Caco-2 (cell line): ENCODE data around the gene CRYBA4. TPM values are rescaled to one million over a fixed set of nuclear protein-coding genes. Genes with fewer than 3 reads are reported as not detected.

ENCODE experiments used
- BruUV-seq: library from RNA; stranded (reverse); fragments of 400-500 nt; replicated peaks from 2 replicates; lab custom pipeline; 2021; lab: Mats Ljungman, UMichigan
- CTCF ChIA-PET: fragments of 300-600 bp; sonication (Branson Sonifier 250); formaldehyde crosslinking; loops from one replicate; lab custom pipeline; 2022; ENCODE audit warnings: antibody characterized with exemption; lab: Charles Lee
- POLR2A ChIA-PET: fragments of 300-600 bp; sonication (Branson Sonifier 250); formaldehyde crosslinking; loops from one replicate; lab custom pipeline; 2022; ENCODE audit warnings: antibody characterized with exemption; lab: Charles Lee
- DNase-seq, 2 experiments: peaks; one replicate each; pipeline versions ENCODE4 v3.0.0 to v3.0.0-alpha.2; 2020 to 2022
- H3K27me3 ChIP-seq: replicated peaks from 2 replicates; pipeline ENCODE4 v1.6.0; 2011; ENCODE audit warnings: low read length; ENCODE audit not compliant: control insufficient read depth, insufficient read depth
- H3K36me3 ChIP-seq: 2 replicates; pipeline ENCODE4 v1.5.1; 2011; ENCODE audit warnings: low read length; ENCODE audit not compliant: control insufficient read depth, insufficient read depth
- H3K4me1 ChIP-seq: fragments of 250-450 bp; sonication (Bioruptor Pico); 2 replicates; pipeline ENCODE4 v1.5.1; 2020; ENCODE audit warnings: mild to moderate bottlenecking
- H3K4me3 ChIP-seq: 2 replicates; pipeline ENCODE4 v1.5.1; 2011; ENCODE audit warnings: low read depth, mild to moderate bottlenecking, control low read depth, low read length
- H3K9me3 ChIP-seq: fragments of 250-450 bp; sonication (Bioruptor Pico); 2 replicates; pipeline ENCODE4 v1.5.1; 2020; ENCODE audit warnings: mild to moderate bottlenecking, moderate library complexity
- H3K27ac Mint-ChIP-seq: one replicate; pipeline ENCODE4 v1.8.0; 2022; ENCODE audit warnings: mixed read lengths; ENCODE audit not compliant: unreplicated experiment
- H3K27me3 Mint-ChIP-seq: one replicate; pipeline ENCODE4 v1.8.0; 2022; ENCODE audit warnings: mixed read lengths; ENCODE audit not compliant: insufficient read depth, unreplicated experiment
- H3K36me3 Mint-ChIP-seq: one replicate; pipeline ENCODE4 v1.8.0; 2022; ENCODE audit warnings: mild to moderate bottlenecking, mixed read lengths; ENCODE audit not compliant: insufficient read depth, unreplicated experiment
- H3K4me1 Mint-ChIP-seq: one replicate; pipeline ENCODE4 v1.8.0; 2022; ENCODE audit warnings: low read depth, mixed read lengths; ENCODE audit not compliant: unreplicated experiment
- H3K4me3 Mint-ChIP-seq: one replicate; pipeline ENCODE4 v1.8.0; 2022; ENCODE audit warnings: mild to moderate bottlenecking, moderate library complexity, mixed read lengths; ENCODE audit not compliant: unreplicated experiment
- H3K9me3 Mint-ChIP-seq: one replicate; pipeline ENCODE4 v1.8.0; 2022; ENCODE audit warnings: mixed read lengths; ENCODE audit not compliant: unreplicated experiment
- intact Hi-C: fragments of 100-400 bp; cut with micrococcal nuclease; formaldehyde crosslinking; loops from one replicate; pipeline ENCODE4 v1.10.0; 2022; ENCODE audit not compliant: unreplicated experiment
- total RNA-seq: library from RNA; stranded (reverse); gene quantifications from 2 replicates; pipeline ENCODE4 v1.2.3, GENCODE V29; 2022
- TF ChIP-seq, protein P1 (sequence below), 2 experiments: fragments of 200-600 bp in 1 of 2; IDR thresholded peaks; 1 replicate in 1 of 2; 2 replicates in 1 of 2; pipeline versions ENCODE4 v1.5.1 to v1.8.0; 2011 to 2022; ENCODE audit warnings: antibody characterized with exemption in 1 of 2, control low read depth in 1 of 2, inconsistent platforms in 1 of 2, low read depth in 1 of 2, low read length in 1 of 2, mild to moderate bottlenecking in 1 of 2, moderate library complexity in 1 of 2; ENCODE audit not compliant: insufficient read depth in 1 of 2, severe bottlenecking in 1 of 2, unreplicated experiment in 1 of 2

Gene CRYBA4
- total RNA-seq, 1 experiment from 2014 or later: 0.68 TPM

GRCh38 chr22:26576026-26576680 lies 45.6 kb upstream of the CRYBA4 start:
- H3K27me3 Mint-ChIP-seq: no peaks in the 10 kb centered on the region
- H3K27ac Mint-ChIP-seq: no peak overlapping the region
- Histone ChIP-seq H3K27me3 (no peaks in the 10 kb centered on the region), H3K4me3 (no peak overlapping the region), H3K36me3 (no peaks in the 10 kb centered on the region), H3K4me1 (peaks cover 7% of the 10 kb centered on the region), H3K9me3 (no peaks in the 10 kb centered on the region)
- no peak overlapping the region for H3K4me3 Mint-ChIP-seq
- DNase-seq: no peak
- no TSS peak for BruUV-seq
- H3K4me1 Mint-ChIP-seq: peaks cover 8% of the 10 kb centered on the region
- no peaks in the 10 kb centered on the region for H3K9me3 Mint-ChIP-seq
- POLR2A ChIA-PET: no interaction called here
- no peaks in the 10 kb centered on the region for H3K36me3 Mint-ChIP-seq
- CTCF ChIA-PET: interaction anchor here (0.6 kb wide), 1 partner anchor 35 kb away, joined by 4 read pairs; no protein-coding TSS in a partner anchor
- TF ChIP-seq, protein P1, sequence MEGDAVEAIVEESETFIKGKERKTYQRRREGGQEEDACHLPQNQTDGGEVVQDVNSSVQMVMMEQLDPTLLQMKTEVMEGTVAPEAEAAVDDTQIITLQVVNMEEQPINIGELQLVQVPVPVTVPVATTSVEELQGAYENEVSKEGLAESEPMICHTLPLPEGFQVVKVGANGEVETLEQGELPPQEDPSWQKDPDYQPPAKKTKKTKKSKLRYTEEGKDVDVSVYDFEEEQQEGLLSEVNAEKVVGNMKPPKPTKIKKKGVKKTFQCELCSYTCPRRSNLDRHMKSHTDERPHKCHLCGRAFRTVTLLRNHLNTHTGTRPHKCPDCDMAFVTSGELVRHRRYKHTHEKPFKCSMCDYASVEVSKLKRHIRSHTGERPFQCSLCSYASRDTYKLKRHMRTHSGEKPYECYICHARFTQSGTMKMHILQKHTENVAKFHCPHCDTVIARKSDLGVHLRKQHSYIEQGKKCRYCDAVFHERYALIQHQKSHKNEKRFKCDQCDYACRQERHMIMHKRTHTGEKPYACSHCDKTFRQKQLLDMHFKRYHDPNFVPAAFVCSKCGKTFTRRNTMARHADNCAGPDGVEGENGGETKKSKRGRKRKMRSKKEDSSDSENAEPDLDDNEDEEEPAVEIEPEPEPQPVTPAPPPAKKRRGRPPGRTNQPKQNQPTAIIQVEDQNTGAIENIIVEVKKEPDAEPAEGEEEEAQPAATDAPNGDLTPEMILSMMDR (IDR thresholded peaks at IDR 0.05; ENCODE audit: insufficient read depth in 1 of 2, low read depth in 1 of 2, low read length in 1 of 2, severe bottlenecking in 1 of 2, unreplicated experiment in 1 of 2): no peak
- intact Hi-C loops: no loop called here

GRCh38 chr22:26577081-26577480 lies 44.7 kb upstream of the CRYBA4 start:
- Histone ChIP-seq H3K4me3 (no peak overlapping the region), H3K4me1 (peaks cover 7% of the 10 kb centered on the region), H3K9me3 (no peaks in the 10 kb centered on the region), H3K27me3 (no peaks in the 10 kb centered on the region), H3K36me3 (no peaks in the 10 kb centered on the region)
- CTCF ChIA-PET: interaction anchor here (0.6 kb wide), 1 partner anchor 34 kb away, joined by 4 read pairs; no protein-coding TSS in a partner anchor
- Mint-ChIP-seq H3K9me3 (no peaks in the 10 kb centered on the region), H3K4me1 (peaks cover 8% of the 10 kb centered on the region), H3K27me3 (no peaks in the 10 kb centered on the region), H3K36me3 (no peaks in the 10 kb centered on the region), H3K27ac (no peak overlapping the region), H3K4me3 (no peak overlapping the region)
- POLR2A ChIA-PET: no interaction called here
- TF ChIP-seq, protein P1 (IDR thresholded peaks at IDR 0.05; ENCODE audit: insufficient read depth in 1 of 2, low read depth in 1 of 2, low read length in 1 of 2, severe bottlenecking in 1 of 2, unreplicated experiment in 1 of 2): no peak
- intact Hi-C loops: no loop called here
- no TSS peak for BruUV-seq
- DNase-seq: no peak

- no peaks in the 10 kb centered on the region for H3K36me3 ChIP-seq
- no peaks in the 10 kb centered on the region for H3K27me3 ChIP-seq
- peaks cover 7% of the 10 kb centered on the region for H3K4me1 ChIP-seq
- no peak for DNase-seq
- H3K27me3 Mint-ChIP-seq: no peaks in the 10 kb centered on the region
- peaks cover 8% of the 10 kb centered on the region for H3K4me1 Mint-ChIP-seq
- CTCF ChIA-PET: no interaction called here
- no peaks in the 10 kb centered on the region for H3K36me3 Mint-ChIP-seq
- no TSS peak for BruUV-seq
- H3K4me3 Mint-ChIP-seq: no peak overlapping the region
- no peak overlapping the region for H3K27ac Mint-ChIP-seq
- TF ChIP-seq, protein P1 (IDR thresholded peaks at IDR 0.05; ENCODE audit: insufficient read depth in 1 of 2, low read depth in 1 of 2, low read length in 1 of 2, severe bottlenecking in 1 of 2, unreplicated experiment in 1 of 2): no peak
- H3K9me3 ChIP-seq: no peaks in the 10 kb centered on the region
- H3K4me3 ChIP-seq: no peak overlapping the region
- intact Hi-C loops: no loop called here
- POLR2A ChIA-PET: no interaction called here
- H3K9me3 Mint-ChIP-seq: no peaks in the 10 kb centered on the region
Measured at GRCh38 chr22:26579331-26579886, 42.4 kb upstream of the CRYBA4 start.
